Activated T-cell treated with anti-CD3 and anti-CD28 coated beads, Interleukin-2, amount 50 U/mL, for 1 hour (primary cell): ENCODE measurements around the gene UBE2L6.

Experiments
- DNase-seq: peaks from one replicate; pipeline ENCODE4 v3.0.0-alpha.2; 2020

UBE2L6 gene

GRCh38 chr11:57567515-57568329, at the start of gene UBE2L6:
UBE2L6 (minus strand) TSS chr11:57567672; CDS start chr11:57567611, 61 bp downstream.
- peak; percentile 81 for DNase-seq

GRCh38 chr11:57616595-57616994, 49.1 kb upstream of the UBE2L6 start:
- no peak for DNase-seq

GRCh38 chr11:57615308-57615707, 47.8 kb upstream of the UBE2L6 start:
- DNase-seq = no peak

- no peak for DNase-seq
These were observed 46.8 kb upstream of the UBE2L6 start for GRCh38 chr11:57614234-57614772.

- DNase-seq = no peak
These were observed 42.7 kb upstream of the UBE2L6 start for GRCh38 chr11:57610170-57610569.

GRCh38 chr11:57605028-57605420, 37.6 kb upstream of the UBE2L6 start:
- no peak for DNase-seq

GRCh38 chr11:57604296-57605027, 37.0 kb upstream of the UBE2L6 start:
- DNase-seq = no peak

- no peak for DNase-seq
These were observed 33.8 kb upstream of the UBE2L6 start for GRCh38 chr11:57601297-57601696.

GRCh38 chr11:57599381-57599780, 31.9 kb upstream of the UBE2L6 start:
- DNase-seq = no peak

- DNase-seq = no peak
These were observed 31.3 kb upstream of the UBE2L6 start for GRCh38 chr11:57598831-57599155.

- no peak for DNase-seq
These were observed 30.7 kb upstream of the UBE2L6 start for GRCh38 chr11:57597916-57598830.

GRCh38 chr11:57597461-57597915, 30.0 kb upstream of the UBE2L6 start, which contains the start of gene SERPING1:
SERPING1 (plus strand) TSS chr11:57597685; CDS start chr11:57598271, 586 bp downstream.
- DNase-seq = no peak

- DNase-seq = no peak
These were observed 28.9 kb upstream of the UBE2L6 start for GRCh38 chr11:57596266-57596885.

- no peak for DNase-seq
These were observed 20.7 kb upstream of the UBE2L6 start for GRCh38 chr11:57588046-57588710.

GRCh38 chr11:57586711-57587245, 19.3 kb upstream of the UBE2L6 start:
- DNase-seq = no peak

GRCh38 chr11:57585301-57585700, 17.8 kb upstream of the UBE2L6 start:
- DNase-seq = no peak

- no peak for DNase-seq
These were observed 16.9 kb upstream of the UBE2L6 start for GRCh38 chr11:57584341-57584740.

GRCh38 chr11:57574061-57574460, 6.6 kb upstream of the UBE2L6 start:
- no peak for DNase-seq

- DNase-seq = no peak
These were observed 4.1 kb upstream of the UBE2L6 start for GRCh38 chr11:57571606-57572005.

GRCh38 chr11:57568330-57568766, 876 bp upstream of the UBE2L6 start:
- DNase-seq = peak; percentile 92

GRCh38 chr11:57566905-57567514, 462 bp downstream of the UBE2L6 start:
- no peak for DNase-seq
